SH-SY5Y (cell line): ENCODE results near the gene ECHDC3.

Experiments used
- GATA2 ChIP-seq: IDR thresholded peaks from 2 replicates; pipeline ENCODE4 v1.6.1; 2011; ENCODE audit warnings: mild to moderate bottlenecking, low read depth, low read length
- GATA3 ChIP-seq: IDR thresholded peaks from 2 replicates; pipeline ENCODE4 v1.6.1; 2011; ENCODE audit warnings: low read depth, mild to moderate bottlenecking, low read length, moderate library complexity

The ECHDC3 gene

GRCh38 chr10:11730779-11731178 is 11.4 kb upstream of the ECHDC3 start:
- TF ChIP-seq GATA2 (no peak), GATA3 (no peak)

GRCh38 chr10:11740907-11741306 is 1.3 kb upstream of the ECHDC3 start:
- TF ChIP-seq GATA2 (no peak), GATA3 (no peak)

GRCh38 chr10:11741608-11742007 is 574 bp upstream of the ECHDC3 start:
- TF ChIP-seq GATA2 (no peak), GATA3 (no peak)

GRCh38 chr10:11742779-11743298 is 657 bp downstream of the ECHDC3 start:
- TF ChIP-seq GATA2 (no peak), GATA3 (no peak)

- TF ChIP-seq GATA2 (no peak), GATA3 (no peak)
Measured at GRCh38 chr10:11743461-11744338, 1.5 kb downstream of the ECHDC3 start.

GRCh38 chr10:11745045-11745444 is 2.9 kb downstream of the ECHDC3 start:
- TF ChIP-seq GATA2 (no peak), GATA3 (no peak)

GRCh38 chr10:11746883-11747539 is 4.8 kb downstream of the ECHDC3 start:
- TF ChIP-seq GATA3 (no peak), GATA2 (no peak)

- no peak for TF ChIP-seq GATA2
- no peak for TF ChIP-seq GATA3
Measured at GRCh38 chr10:11748866-11749265, 6.7 kb downstream of the ECHDC3 start.

GRCh38 chr10:11750420-11750819 is 8.2 kb downstream of the ECHDC3 start:
- no peak for TF ChIP-seq GATA3
- TF ChIP-seq GATA2, result no peak

GRCh38 chr10:11754173-11754572 is 12.0 kb downstream of the ECHDC3 start:
- TF ChIP-seq GATA2, result no peak

GRCh38 chr10:11754620-11755019 is 12.4 kb downstream of the ECHDC3 start:
- TF ChIP-seq GATA2 (no peak), GATA3 (no peak)

- TF ChIP-seq GATA3, result no peak
- TF ChIP-seq GATA2, result no peak
Measured at GRCh38 chr10:11755512-11756263, 13.5 kb downstream of the ECHDC3 start.

GRCh38 chr10:11756766-11757315 is 14.7 kb downstream of the ECHDC3 start:
- TF ChIP-seq GATA2 (no peak), GATA3 (no peak)

GRCh38 chr10:11757454-11757820 is 15.3 kb downstream of the ECHDC3 start:
- no peak for TF ChIP-seq GATA3
- TF ChIP-seq GATA2, result no peak
